ENCODE measurements around the gene ANK2.

DNA sequence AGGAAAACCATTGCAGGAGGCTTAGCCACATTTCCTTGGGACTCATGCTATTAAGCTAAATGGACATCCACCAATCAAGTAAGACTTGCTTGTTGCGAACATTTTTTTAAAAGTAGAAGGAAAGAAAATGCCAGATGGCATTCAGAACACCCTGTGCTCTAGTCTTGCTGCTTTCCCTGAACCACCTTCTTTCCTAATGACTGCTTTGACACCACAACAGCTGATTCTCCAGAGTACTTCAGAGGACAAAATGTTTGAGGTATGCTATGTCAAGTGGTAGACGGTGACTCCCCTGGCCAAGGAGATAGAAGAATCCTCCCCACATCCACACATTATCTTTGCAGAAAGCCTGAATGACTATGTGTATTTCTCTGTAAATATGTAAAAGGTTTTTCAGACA is 65.4 kb downstream of the ANK2 start:
- no peak for TF ChIP-seq ZNF143 (CRISPR knock-in tag; IDR thresholded peaks at IDR 0.05)
- TF ChIP-seq, protein P1, sequence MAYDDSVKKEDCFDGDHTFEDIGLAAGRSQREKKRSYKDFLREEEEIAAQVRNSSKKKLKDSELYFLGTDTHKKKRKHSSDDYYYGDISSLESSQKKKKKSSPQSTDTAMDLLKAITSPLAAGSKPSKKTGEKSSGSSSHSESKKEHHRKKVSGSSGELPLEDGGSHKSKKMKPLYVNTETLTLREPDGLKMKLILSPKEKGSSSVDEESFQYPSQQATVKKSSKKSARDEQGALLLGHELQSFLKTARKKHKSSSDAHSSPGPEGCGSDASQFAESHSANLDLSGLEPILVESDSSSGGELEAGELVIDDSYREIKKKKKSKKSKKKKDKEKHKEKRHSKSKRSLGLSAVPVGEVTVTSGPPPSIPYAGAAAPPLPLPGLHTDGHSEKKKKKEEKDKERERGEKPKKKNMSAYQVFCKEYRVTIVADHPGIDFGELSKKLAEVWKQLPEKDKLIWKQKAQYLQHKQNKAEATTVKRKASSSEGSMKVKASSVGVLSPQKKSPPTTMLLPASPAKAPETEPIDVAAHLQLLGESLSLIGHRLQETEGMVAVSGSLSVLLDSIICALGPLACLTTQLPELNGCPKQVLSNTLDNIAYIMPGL (CRISPR knock-in tag; IDR thresholded peaks at IDR 0.05; ENCODE audit: borderline replicate concordance in 1 of 2, low read depth in 1 of 2), result no peak
- TF ChIP-seq MAX (IDR thresholded peaks at IDR 0.05), result no peak
- no peak for TF ChIP-seq ISL2 (CRISPR knock-in tag; IDR thresholded peaks at IDR 0.05)
- TF ChIP-seq, protein P2, sequence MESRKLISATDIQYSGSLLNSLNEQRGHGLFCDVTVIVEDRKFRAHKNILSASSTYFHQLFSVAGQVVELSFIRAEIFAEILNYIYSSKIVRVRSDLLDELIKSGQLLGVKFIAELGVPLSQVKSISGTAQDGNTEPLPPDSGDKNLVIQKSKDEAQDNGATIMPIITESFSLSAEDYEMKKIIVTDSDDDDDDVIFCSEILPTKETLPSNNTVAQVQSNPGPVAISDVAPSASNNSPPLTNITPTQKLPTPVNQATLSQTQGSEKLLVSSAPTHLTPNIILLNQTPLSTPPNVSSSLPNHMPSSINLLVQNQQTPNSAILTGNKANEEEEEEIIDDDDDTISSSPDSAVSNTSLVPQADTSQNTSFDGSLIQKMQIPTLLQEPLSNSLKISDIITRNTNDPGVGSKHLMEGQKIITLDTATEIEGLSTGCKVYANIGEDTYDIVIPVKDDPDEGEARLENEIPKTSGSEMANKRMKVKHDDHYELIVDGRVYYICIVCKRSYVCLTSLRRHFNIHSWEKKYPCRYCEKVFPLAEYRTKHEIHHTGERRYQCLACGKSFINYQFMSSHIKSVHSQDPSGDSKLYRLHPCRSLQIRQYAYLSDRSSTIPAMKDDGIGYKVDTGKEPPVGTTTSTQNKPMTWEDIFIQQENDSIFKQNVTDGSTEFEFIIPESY (CRISPR knock-in tag; IDR thresholded peaks at IDR 0.05), result no peak
- TF ChIP-seq XBP1 (CRISPR knock-in tag; IDR thresholded peaks at IDR 0.05), result no peak
- TF ChIP-seq, protein P3, sequence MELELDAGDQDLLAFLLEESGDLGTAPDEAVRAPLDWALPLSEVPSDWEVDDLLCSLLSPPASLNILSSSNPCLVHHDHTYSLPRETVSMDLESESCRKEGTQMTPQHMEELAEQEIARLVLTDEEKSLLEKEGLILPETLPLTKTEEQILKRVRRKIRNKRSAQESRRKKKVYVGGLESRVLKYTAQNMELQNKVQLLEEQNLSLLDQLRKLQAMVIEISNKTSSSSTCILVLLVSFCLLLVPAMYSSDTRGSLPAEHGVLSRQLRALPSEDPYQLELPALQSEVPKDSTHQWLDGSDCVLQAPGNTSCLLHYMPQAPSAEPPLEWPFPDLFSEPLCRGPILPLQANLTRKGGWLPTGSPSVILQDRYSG (CRISPR knock-in tag; IDR thresholded peaks at IDR 0.05), result no peak
- no peak for TF ChIP-seq RBM39 (IDR thresholded peaks at IDR 0.05; ENCODE audit: low read depth, low read length, poor library complexity, severe bottlenecking)
